Measurements from ENCODE around the gene PRPF18.

PRPF18 gene

DNA sequence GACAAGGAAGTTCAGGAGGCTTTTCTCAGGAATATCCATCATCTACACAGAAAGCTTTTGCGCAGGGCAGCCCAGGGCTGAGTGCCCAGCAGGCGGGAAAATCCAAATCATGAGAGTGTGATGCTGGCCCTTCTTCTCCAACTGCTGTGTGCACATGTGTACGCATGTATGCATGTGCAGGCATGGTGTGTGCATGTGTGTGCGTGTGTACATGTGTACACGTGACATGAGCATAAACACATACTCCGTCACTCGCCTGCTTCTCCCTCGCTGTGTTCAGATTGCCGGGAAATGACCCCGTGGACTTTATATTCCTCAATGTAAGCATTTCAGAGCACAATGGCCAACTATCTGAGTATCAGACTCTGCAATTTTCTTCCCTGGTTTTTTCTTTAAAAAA is 85.1 kb downstream of the PRPF18 start:
- no peak for DNase-seq

DNA sequence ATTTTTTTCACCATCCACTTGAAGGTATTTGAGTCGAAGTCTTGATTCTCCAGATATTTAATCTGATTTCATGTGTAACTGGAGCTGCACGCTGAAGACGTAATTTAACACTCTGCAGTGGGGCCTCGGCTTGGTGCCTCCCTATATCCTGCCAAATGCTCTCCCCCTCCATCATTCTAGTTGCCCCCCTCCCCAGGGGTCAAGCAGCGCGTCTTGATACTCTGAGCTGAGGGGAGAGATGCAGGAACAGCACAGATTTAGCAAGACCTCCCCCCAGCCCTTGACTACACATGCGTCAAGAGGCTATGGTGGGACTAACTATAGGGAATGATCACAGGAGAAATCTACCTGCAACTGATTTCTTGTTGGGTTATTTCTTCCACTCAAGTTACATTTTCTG is 85.8 kb downstream of the PRPF18 start:
- no peak for DNase-seq

DNA sequence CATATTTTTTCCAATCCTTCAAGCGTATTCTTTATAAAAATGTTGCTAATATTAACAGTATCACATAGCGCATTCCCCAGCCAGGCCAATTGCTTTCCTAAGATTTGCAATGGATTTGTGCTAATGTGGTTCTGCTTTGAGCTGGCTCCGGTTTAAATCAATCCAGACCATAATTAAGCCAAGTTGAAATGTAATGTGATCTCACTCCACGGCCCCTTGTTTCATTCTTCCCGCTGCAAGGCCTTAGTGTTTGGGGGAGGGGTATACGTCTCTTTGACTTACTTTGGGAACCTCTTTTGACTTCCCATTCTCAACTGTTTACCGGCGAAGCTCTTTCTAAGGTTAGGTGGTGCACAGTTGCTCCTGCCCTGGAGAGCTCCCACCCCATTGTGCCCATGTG is 86.4 kb downstream of the PRPF18 start:
- no peak for DNase-seq

DNA sequence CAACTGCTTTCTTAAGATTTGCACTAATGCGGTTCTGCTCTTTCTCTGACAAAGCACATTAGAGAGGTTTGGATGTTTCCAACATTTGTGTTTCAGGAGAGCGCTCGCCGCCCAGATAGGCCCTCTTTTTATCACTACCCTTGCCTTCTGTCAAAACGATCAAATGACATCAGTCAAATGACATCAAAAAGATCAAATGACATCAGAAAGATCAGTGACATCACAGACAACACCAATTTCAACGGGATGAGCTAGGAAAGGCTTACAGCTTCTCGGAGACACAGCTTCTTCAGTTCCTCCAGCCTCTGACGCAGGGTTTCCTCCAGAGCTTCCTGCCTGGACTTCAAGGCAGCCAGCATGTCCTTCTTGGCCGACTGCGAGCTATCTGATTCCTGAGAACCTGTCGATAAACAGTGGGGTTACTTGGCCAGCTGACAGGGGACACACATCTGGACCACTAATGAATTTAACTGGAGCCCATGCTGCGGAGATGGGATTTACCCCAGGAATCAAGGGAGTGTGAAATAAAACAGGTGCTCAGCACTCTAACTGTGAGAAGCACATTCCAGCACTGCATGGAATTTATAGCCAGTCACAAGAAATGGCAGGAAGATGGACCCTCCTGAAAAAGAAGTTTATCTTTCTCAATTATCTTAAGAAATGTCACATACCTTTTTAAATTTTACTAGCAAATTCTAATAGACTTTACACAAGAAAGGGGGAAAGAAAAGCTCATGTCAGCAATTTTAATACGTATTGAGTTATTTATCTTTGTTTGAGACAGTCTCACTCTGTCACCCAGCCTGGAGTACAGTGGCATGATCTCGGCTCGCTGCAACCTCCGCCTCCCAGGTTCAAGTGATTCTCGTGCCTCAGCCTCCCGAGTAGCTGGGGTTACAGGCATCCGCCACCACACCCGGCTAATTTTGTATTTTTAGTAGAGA is 88.2 kb downstream of the PRPF18 start:
- no peak for DNase-seq

DNA sequence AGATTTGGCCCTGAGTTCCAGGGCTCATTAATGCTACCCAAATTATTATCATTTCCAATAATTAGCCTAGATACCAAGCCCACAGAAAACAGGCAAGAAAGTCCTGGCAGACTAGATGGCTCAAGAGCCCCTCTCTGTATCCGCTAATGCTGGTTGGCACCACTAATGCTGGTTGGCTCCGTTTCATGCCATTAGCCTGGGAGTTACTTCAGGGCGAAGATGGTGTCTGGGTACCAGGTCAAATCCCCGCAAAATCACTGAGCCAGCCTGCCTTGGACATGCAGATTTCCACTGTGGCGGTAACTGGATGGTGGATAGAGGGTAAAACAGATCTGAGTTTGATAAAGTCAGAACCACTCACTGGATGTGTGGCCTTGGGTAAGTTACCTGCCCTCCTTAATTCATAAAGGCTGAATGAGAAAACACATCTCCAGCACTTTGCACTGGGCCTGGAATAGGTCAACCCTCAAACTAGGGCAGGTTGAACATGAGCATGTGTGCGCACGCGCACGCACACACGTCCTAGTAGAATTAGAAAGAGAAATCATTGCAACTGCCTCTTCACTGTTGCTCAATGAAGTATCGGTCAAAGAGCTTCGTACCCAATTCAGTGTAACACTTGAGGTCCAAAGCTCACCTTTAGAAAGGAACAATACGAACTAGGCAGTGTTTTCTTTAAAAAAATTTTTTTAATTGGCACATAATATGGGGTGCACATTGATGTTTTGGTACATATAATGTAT is 91.5 kb downstream of the PRPF18 start:
- no peak for DNase-seq
